GM19438 (cell line): ENCODE data around the gene SPIRE2.

ENCODE experiments used
- ATAC-seq: cut with Tn5 transposase; IDR thresholded peaks from one replicate; pipeline ENCODE4 v1.9.1; 2021; ENCODE audit warnings: low read depth; ENCODE audit not compliant: unreplicated experiment

SPIRE2 gene

GRCh38 chr16:89892635-89893034 lies 64.4 kb downstream of the SPIRE2 start:
- ATAC-seq = no peak

GRCh38 chr16:89893642-89894548 lies 65.6 kb downstream of the SPIRE2 start:
- no peak for ATAC-seq

GRCh38 chr16:89895482-89896250 lies 67.4 kb downstream of the SPIRE2 start:
- no peak for ATAC-seq

- no peak for ATAC-seq
Measured at GRCh38 chr16:89897204-89897603, 68.9 kb downstream of the SPIRE2 start.

DNA sequence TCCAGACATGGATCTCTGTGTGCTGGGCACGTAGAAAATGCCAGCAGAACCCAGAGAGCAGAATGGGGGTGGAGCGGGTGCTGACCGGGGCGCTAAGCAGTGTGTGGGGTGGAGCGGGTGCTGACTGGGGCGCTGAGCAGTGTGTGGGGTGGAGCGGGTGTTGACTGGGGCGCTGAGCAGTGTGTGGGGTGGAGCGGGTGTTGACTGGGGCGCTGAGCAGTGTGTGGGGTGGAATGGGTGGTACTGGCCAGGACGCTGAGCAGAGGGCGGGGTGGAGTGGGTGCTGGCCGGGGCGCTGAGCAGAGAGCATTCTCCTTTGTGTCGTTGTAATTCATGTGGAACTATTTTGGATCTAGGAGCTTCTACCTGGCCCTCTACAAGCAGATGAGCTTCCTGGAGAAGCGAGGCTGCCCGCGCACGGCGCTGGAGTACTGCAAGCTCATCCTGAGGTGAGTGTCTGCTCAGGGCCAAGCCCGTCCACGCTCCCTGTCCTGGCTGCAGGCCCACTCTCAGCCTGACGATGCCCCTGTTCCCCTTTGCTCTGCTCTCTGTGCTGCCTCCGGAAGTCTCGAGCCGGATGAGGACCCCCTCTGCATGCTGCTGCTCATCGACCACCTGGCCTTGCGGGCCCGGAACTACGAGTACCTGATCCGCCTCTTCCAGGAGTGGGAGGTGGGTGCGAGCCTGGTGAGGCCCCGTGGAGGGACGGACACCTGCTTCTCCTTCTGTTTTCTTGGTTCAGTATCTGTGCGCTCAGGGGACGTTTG lies 70.1 kb downstream of the SPIRE2 start:
- ATAC-seq = no peak

GRCh38 chr16:89899879-89900481 lies 71.7 kb downstream of the SPIRE2 start:
- no peak for ATAC-seq

DNA sequence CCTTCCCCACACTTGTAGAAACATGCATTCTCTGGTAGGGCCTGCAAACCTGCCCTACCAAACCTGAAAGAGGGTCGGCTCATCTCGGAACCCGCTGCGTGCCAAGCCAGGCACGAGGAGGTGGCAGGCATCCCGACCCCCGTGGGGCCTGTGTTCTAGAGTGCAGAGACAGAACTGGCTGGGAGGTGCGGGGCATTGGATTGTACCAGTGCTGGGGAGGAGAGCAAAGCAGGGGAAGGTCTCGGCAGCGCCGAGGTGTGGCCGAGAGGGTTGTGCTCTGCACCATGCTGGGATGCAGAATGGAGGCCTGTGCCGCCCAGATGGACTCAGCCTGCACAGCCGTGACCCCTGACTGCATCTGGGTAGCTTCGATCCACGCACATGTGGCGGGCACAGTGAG lies 72.6 kb downstream of the SPIRE2 start:
- ATAC-seq = no peak

GRCh38 chr16:89902980-89903379 lies 74.7 kb downstream of the SPIRE2 start:
- no peak for ATAC-seq

GRCh38 chr16:89903908-89904515 lies 75.7 kb downstream of the SPIRE2 start:
- ATAC-seq = no peak

DNA sequence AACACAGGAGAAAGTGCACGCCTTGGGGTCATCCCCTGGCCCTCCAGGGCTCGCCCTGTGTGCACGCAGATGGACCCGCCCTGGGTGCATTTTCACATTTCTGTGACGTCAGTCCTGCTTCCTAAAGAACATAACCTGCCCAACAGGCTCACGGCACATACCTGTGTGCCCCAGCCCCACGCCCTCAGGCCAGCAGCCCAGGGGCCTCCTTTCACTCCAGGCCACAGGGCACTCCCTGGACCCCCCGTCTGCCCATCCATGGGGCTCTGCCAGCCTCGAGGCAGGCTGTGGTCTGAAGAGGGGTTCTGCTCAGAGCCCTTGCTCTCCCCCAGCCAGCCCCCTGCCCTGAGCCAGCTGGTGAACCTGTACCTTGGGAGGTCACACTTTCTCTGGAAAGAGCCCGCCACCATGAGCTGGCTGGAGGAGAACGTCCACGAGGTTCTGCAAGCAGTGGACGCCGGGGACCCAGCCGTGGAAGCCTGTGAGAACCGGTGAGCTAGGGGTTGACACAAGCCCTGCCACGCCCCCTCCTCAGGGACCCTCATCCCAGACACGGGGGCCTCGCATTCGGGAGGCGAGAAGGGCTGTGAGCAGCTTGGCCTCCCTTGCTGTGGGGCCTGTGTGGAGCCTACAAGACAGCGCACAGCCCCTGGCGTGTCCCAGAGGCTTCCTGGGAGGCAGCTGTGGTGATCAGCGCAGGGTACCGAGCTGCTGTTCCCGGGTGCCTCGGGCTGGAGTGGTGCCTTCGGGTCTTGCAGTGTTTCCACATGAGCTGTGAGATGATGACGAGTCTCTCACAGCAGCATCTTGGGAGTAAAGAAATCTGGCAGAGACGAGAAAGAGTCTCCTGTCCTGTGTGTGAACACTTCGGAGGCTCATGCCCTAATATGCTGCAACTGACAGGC lies 76.6 kb downstream of the SPIRE2 start:
- no peak for ATAC-seq

- ATAC-seq = no peak
Measured at GRCh38 chr16:89905511-89906139, 77.3 kb downstream of the SPIRE2 start.

GRCh38 chr16:89906140-89907025 lies 78.1 kb downstream of the SPIRE2 start:
- ATAC-seq = no peak

GRCh38 chr16:89907055-89907814 lies 79.0 kb downstream of the SPIRE2 start:
- ATAC-seq = no peak

DNA sequence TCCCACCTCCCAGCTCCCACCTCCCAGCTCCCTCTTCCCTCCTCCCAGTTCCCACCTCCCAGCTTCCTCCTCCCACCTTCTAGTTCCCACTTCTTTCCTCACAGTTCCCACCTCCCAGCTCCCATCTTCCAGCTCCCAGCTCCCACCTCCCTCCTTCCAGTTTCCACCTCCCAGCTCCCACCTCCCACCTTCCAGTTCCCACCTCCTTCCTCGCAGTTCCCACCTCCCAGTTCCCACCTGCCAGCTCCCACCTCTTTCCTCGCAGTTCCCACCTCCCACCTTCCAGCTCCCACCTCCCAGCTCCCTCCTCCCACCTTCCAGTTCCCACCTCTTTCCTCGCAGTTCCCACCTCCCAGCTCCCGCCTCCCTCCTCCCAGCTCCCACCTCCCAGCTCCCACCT lies 80.0 kb downstream of the SPIRE2 start:
- no peak for ATAC-seq

GRCh38 chr16:89909777-89910716 lies 81.8 kb downstream of the SPIRE2 start:
- no peak for ATAC-seq
